Vagina (tissue), 2 donors: Measurements from ENCODE around the gene CACNA1D.

Source experiments
- CTCF ChIP-seq, 3 experiments: fragments of 450-650 bp in 2 of 3; fragments of 200-600 bp in 1 of 3; sonication (generic) in 1 of 3; IDR thresholded peaks; one replicate each; pipeline ENCODE4 v1.5.1; 2017 to 2019; ENCODE audit warnings: antibody characterized with exemption in 3 of 3, mild to moderate bottlenecking in 2 of 3, moderate library complexity in 2 of 3
- POLR2A ChIP-seq, 2 donors: fragments of 450-650 bp; IDR thresholded peaks; one replicate each; pipeline ENCODE4 v1.6.1; 2017; ENCODE audit warnings: antibody characterized with exemption in 2 of 2, mild to moderate bottlenecking in 2 of 2, moderate library complexity in 2 of 2

- no peak for TF ChIP-seq CTCF (IDR thresholded peaks at IDR 0.05)
- no peak for TF ChIP-seq POLR2A (IDR thresholded peaks at IDR 0.05)
Measured at GRCh38 chr3:53530205-53530604, 35.8 kb downstream of the CACNA1D start.
